ENCODE data around the gene ZNF346. TPM values are rescaled to one million over a fixed set of nuclear protein-coding genes. Genes with fewer than 3 reads are reported as not detected.
A peak's percentile ranks its signal among the peaks of the same experiment; 100 is the strongest.

The ZNF346 gene
- total RNA-seq, 1 donor from 2014 or later = 13.9 TPM

GRCh38 chr5:177080265-177080664 is 57.8 kb downstream of the ZNF346 start:
- DNase-seq (no peak), ATAC-seq (no peak)
- TF ChIP-seq CTCF (IDR thresholded peaks at IDR 0.05) = no peak
- Histone ChIP-seq H3K27me3 (ENCODE audit: low read depth) (no peaks in the 10 kb centered on the region), H3K36me3 (no peaks in the 10 kb centered on the region), H3K27ac (no peak overlapping the region), H3K4me1 (no peaks in the 10 kb centered on the region), H3K4me3 (no peak overlapping the region), H3K9me3 (no peaks in the 10 kb centered on the region)
- intact Hi-C loops (cut with DNase I) = no loop called here

GRCh38 chr5:177081859-177082258 is 59.4 kb downstream of the ZNF346 start:
- no peaks in the 10 kb centered on the region for H3K9me3 ChIP-seq
- no peak for DNase-seq
- TF ChIP-seq CTCF (IDR thresholded peaks at IDR 0.05) = no peak
- no peaks in the 10 kb centered on the region for H3K36me3 ChIP-seq
- no peak overlapping the region for H3K4me3 ChIP-seq
- no peaks in the 10 kb centered on the region for H3K27me3 ChIP-seq (ENCODE audit: low read depth)
- no peak overlapping the region for H3K27ac ChIP-seq
- ATAC-seq = no peak
- peaks cover under 1% of the 10 kb centered on the region for H3K4me1 ChIP-seq
- intact Hi-C loops (cut with DNase I) = no loop called here

- no peaks in the 10 kb centered on the region for H3K36me3 ChIP-seq
- H3K4me1 ChIP-seq = peaks cover 10% of the 10 kb centered on the region
- H3K9me3 ChIP-seq = no peaks in the 10 kb centered on the region
- intact Hi-C loops (cut with DNase I) = no loop called here
- no peak for ATAC-seq
- no peak overlapping the region for H3K27ac ChIP-seq
- H3K4me3 ChIP-seq = no peak overlapping the region
- DNase-seq = no peak
- no peaks in the 10 kb centered on the region for H3K27me3 ChIP-seq (ENCODE audit: low read depth)
- no peak for TF ChIP-seq CTCF (IDR thresholded peaks at IDR 0.05)
Observed at GRCh38 chr5:177083357-177083756, 60.9 kb downstream of the ZNF346 start.

- Histone ChIP-seq H3K9me3 (no peaks in the 10 kb centered on the region), H3K27me3 (ENCODE audit: low read depth) (no peaks in the 10 kb centered on the region), H3K36me3 (no peaks in the 10 kb centered on the region), H3K4me1 (peaks cover 10% of the 10 kb centered on the region), H3K4me3 (no peak overlapping the region), H3K27ac (no peak overlapping the region)
- no peak for TF ChIP-seq CTCF (IDR thresholded peaks at IDR 0.05)
- intact Hi-C loops (cut with DNase I) = no loop called here
- DNase-seq (no peak), ATAC-seq (no peak)
Observed at GRCh38 chr5:177084175-177084574, 61.7 kb downstream of the ZNF346 start.

- no peak for TF ChIP-seq CTCF (IDR thresholded peaks at IDR 0.05)
- DNase-seq = no peak
- peak; percentile 2 to 25 for ATAC-seq
- H3K4me1 ChIP-seq = peaks cover 10% of the 10 kb centered on the region
- H3K27me3 ChIP-seq (ENCODE audit: low read depth) = no peaks in the 10 kb centered on the region
- H3K27ac ChIP-seq = peak overlapping the region; percentile 33
- intact Hi-C loops (cut with DNase I) = no loop called here
- no peak overlapping the region for H3K4me3 ChIP-seq
- no peaks in the 10 kb centered on the region for H3K9me3 ChIP-seq
- H3K36me3 ChIP-seq = no peaks in the 10 kb centered on the region
Observed at GRCh38 chr5:177085985-177086653, 63.6 kb downstream of the ZNF346 start.
